Psoas muscle (tissue), 8 donors: ENCODE results near the gene VPS13D. TPM values are rescaled to one million over a fixed set of nuclear protein-coding genes. Genes with fewer than 3 reads are reported as not detected.

Experiments
- ATAC-seq, 4 donors: fragments of 200-7000 bp; cut with Tn5 transposase; one replicate each; pipeline ENCODE4 v1.9.1; 2020; ENCODE audit warnings: moderate library complexity in 3 of 4, mild to moderate bottlenecking in 2 of 4
- DNase-seq, 2 donors: peaks; one replicate each; pipeline ENCODE4 v3.0.0-alpha.2; 2020
- H3K27ac ChIP-seq: fragments of 200-600 bp; one replicate; pipeline ENCODE4 v1.8.0; 2022
- H3K27me3 ChIP-seq, 3 donors: fragments of 200-600 bp in 1 of 3; one replicate each; pipeline versions ENCODE4 v1.6.1 to v1.8.0; 2013 to 2022; ENCODE audit warnings: low read length in 2 of 3, mild to moderate bottlenecking in 2 of 3, moderate library complexity in 1 of 3; ENCODE audit not compliant: insufficient read depth in 3 of 3
- H3K36me3 ChIP-seq, 2 donors: fragments of 200-600 bp in 1 of 2; one replicate each; pipeline versions ENCODE4 v1.6.1 to v1.8.0; 2013 to 2022; ENCODE audit warnings: low read depth in 1 of 2, mild to moderate bottlenecking in 1 of 2, moderate library complexity in 1 of 2; ENCODE audit not compliant: insufficient read depth in 1 of 2
- H3K4me1 ChIP-seq: fragments of 200-600 bp; one replicate; pipeline ENCODE4 v1.8.0; 2022
- H3K4me3 ChIP-seq: fragments of 200-600 bp; one replicate; pipeline ENCODE4 v1.8.0; 2022; ENCODE audit warnings: mild to moderate bottlenecking
- H3K9me3 ChIP-seq: fragments of 200-600 bp; one replicate; pipeline ENCODE4 v1.8.0; 2022
- WGBS, 3 donors: extraction: QIAGEN DNeasy Blood & Tissue Kit; methylation state at CpG; one replicate each; pipeline versions ENCODE4 v1.1.6 to v1.1.7; 2013; 5-methylcytosine and 5-hydroxymethylcytosine counted together
- intact Hi-C, 2 donors: fragments of 100-400 bp; cut with DNase I; formaldehyde crosslinking; loops; one replicate each; pipeline versions ENCODE4 v1.11.0 to v1.14.2; 2022
- polyA plus RNA-seq, 3 donors: library from polyadenylated mRNA; stranded (reverse); fragments of 200-250 nt; gene quantifications; one replicate each; pipeline ENCODE4 v1.2.3, GENCODE V29; 2013
- total RNA-seq, 4 donors: library from RNA; stranded (reverse); fragmentation: NEBNext Ultra II Directional in 2 of 4; extraction: Animal tissue kit (Norgen Biotek cat#: 25700) in 2 of 4; gene quantifications; one replicate each; pipeline versions ENCODE4 v1.2.1 to v1.2.4, GENCODE V29; 2021 to 2023
- TF ChIP-seq, protein P1 (sequence below): fragments of 200-600 bp; IDR thresholded peaks from one replicate; pipeline ENCODE4 v1.8.0; 2022; ENCODE audit warnings: antibody characterized with exemption
- donor health status: healthy with polysubstance abuse.
- donor health status: DM: no; HTN: no; CAD: no; lungs with moderate emphysema.
- donor health status: Bipolar disorder and iron deficiency.
- donor health status: healthy.
- donor health status: DM: yes; HTN: yes; CAD: no.
- donor health status: DM: no; HTN: no; CAD: no.
- donor health status: DM: no; HTN: no; CAD: no.
- donor health status: DM: yes; HTN: yes; CAD: no.

Gene VPS13D
- total and polyA plus RNA-seq, 7 donors, result 19.9 to 69.1 (median 45.3) TPM

DNA sequence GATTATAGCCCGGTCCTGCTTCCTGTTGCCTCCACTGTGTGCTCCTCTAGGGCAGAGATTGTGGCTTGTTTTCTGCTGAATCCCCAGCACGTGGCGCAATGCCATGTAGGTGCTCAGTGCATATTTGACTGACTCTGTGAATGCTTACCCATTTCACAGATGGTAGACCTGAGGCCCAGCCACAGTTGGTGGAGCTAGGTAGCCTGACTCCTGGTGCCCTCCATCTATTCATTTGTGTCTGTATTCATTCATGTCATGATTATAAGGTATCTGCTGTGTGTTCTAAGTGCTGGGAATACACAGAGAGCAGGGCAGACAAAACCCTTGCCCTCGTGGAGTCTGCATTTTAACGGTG, 40.5 kb upstream of the VPS13D start:
- H3K4me1 ChIP-seq, result peaks cover 4% of the 10 kb centered on the region
- no peak for DNase-seq
- TF ChIP-seq, protein P1, sequence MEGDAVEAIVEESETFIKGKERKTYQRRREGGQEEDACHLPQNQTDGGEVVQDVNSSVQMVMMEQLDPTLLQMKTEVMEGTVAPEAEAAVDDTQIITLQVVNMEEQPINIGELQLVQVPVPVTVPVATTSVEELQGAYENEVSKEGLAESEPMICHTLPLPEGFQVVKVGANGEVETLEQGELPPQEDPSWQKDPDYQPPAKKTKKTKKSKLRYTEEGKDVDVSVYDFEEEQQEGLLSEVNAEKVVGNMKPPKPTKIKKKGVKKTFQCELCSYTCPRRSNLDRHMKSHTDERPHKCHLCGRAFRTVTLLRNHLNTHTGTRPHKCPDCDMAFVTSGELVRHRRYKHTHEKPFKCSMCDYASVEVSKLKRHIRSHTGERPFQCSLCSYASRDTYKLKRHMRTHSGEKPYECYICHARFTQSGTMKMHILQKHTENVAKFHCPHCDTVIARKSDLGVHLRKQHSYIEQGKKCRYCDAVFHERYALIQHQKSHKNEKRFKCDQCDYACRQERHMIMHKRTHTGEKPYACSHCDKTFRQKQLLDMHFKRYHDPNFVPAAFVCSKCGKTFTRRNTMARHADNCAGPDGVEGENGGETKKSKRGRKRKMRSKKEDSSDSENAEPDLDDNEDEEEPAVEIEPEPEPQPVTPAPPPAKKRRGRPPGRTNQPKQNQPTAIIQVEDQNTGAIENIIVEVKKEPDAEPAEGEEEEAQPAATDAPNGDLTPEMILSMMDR, result no peak

DNA sequence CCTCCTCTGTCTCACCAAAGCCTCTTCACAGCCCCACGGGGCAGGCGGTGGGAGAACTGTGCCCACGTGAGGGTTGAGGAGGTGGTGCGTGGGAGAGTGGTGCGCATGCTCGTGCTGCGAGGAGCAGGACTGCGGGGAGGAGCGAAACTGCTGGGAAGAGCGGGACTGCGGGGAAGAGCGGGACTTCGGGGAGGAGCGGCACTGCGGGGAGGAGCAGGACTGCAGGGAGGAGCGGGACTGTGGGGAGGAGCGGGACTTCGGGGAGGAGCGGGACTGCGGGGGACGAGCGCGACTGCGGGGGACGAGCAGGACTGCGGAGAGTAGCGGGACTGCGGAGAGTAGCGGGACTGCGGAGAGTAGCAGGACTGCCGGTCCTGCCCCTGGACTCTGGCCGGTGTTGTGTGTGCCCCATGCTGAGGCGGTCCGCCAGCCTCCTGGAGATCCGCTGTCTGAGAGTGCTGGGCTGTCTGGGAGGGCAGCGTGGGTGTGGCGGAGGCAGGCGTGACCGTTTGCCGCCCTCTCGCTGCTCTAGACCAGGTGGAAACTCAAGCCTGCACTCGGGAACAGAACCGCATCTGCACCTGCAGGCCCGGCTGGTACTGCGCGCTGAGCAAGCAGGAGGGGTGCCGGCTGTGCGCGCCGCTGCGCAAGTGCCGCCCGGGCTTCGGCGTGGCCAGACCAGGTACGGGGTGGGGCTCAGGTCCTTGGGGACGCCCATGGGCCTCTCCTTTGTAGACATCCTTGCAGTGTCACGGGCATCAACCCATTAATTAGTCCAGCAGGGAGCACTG, 38.4 kb upstream of the VPS13D start:
- peaks cover 4% of the 10 kb centered on the region for H3K4me1 ChIP-seq
- intact Hi-C loops, result no loop called here
- H3K36me3 ChIP-seq, result peaks cover 0 to 15% of the 10 kb centered on the region in 2 donors
- no peaks in the 10 kb centered on the region for H3K9me3 ChIP-seq
- H3K27me3 ChIP-seq, result no peaks in the 10 kb centered on the region
- 88 to 90% (median 88%) methylated on average over 47 to 58 of the region's 58 CpGs for WGBS, 3 donors
- H3K4me3 ChIP-seq, result no peak overlapping the region
- DNase-seq (no peak), ATAC-seq (no peak)
- no peak overlapping the region for H3K27ac ChIP-seq
- TF ChIP-seq, protein P1, result no peak

More for the DNA sequence above, 40.5 kb upstream of the VPS13D start:
- peaks cover 0 to 15% of the 10 kb centered on the region in 2 donors for H3K36me3 ChIP-seq
- intact Hi-C loops, result loop anchor here in 1 of 2 donors (5.0 kb wide), 1 partner anchor 47 kb away; no protein-coding TSS in a partner anchor
- 73 to 80% (median 76%) methylated on average over 5 of the region's 5 CpGs for WGBS, 3 donors
- no peak overlapping the region for H3K4me3 ChIP-seq
- H3K27ac ChIP-seq, result no peak overlapping the region
- no peaks in the 10 kb centered on the region for H3K9me3 ChIP-seq
- no peak for ATAC-seq
- no peaks in the 10 kb centered on the region for H3K27me3 ChIP-seq

DNA sequence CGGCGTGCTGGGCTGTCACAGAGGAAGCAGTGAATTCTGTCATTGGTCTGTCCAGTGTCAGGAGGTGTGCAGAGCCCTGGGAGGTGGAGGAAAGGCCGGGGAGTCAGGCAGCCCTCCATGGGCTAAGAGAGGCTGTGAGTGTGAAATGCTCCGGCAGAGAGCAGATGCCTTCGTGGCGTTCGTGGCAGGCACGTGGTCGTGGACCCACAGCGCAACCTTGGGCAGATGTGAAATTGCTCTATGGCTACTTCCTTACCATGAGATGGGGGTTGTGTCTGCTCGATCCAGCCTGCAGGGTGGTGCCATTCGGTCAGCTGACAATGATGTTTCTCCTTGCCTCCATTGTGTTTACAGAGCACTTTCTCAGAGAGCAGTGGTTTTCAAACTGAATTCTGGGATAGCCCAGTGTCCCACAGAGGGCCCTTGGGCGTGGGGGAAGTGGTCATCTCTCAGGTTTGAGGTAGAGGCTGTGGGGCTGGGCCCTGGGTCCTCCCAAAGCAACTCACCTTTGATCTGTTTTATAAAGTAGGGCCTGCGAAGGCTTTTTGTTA, 35.1 kb upstream of the VPS13D start:
- peaks cover 0 to 5% (median 0%) of the 10 kb centered on the region in 3 donors for H3K27me3 ChIP-seq
- no peak overlapping the region for H3K4me3 ChIP-seq
- H3K36me3 ChIP-seq, result peaks cover 0 to 15% of the 10 kb centered on the region in 2 donors
- H3K27ac ChIP-seq, result no peak overlapping the region
- DNase-seq (no peak), ATAC-seq (no peak)
- TF ChIP-seq, protein P1, result no peak
- H3K9me3 ChIP-seq, result no peaks in the 10 kb centered on the region
- 87 to 90% (median 88%) methylated on average over 14 of the region's 14 CpGs for WGBS, 3 donors
- H3K4me1 ChIP-seq, result no peaks in the 10 kb centered on the region
- intact Hi-C loops, result no loop called here

DNA sequence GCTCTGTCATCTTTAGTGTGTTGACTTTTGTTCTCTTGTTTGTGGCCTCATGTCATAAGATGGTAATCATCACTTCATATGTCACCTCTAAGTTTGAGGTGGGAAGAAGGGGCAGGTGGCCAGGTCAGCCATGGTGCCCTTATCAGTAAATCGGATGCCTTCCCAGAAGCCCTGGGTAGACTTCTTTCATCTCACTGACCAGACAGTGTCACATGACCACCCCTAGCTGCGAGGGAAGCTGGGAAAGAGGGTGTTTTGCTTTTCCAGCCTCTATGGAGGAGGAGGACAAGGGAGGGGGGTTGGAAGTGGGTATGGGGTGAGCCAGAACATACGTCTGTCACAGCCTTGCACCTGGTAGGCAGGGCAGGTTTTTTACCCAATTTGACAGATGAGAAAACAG, 34.4 kb upstream of the VPS13D start:
- intact Hi-C loops, result no loop called here
- WGBS, 3 donors, result 74 to 79% (median 76%) methylated on average over 3 of the region's 3 CpGs
- no peaks in the 10 kb centered on the region for H3K9me3 ChIP-seq
- DNase-seq, result no peak
- peaks cover 0 to 5% (median 0%) of the 10 kb centered on the region in 3 donors for H3K27me3 ChIP-seq
- H3K4me1 ChIP-seq, result no peaks in the 10 kb centered on the region
- peaks cover 0 to 15% of the 10 kb centered on the region in 2 donors for H3K36me3 ChIP-seq
- H3K27ac ChIP-seq, result no peak overlapping the region
- ATAC-seq, result no peak
- TF ChIP-seq, protein P1, result no peak
- no peak overlapping the region for H3K4me3 ChIP-seq
